Stimulated activated CD8-positive, alpha-beta memory T cell treated with anti-CD3 and anti-CD28 coated beads, Interleukin-15, amount 100 ng/mL, for 1 hour (primary cell): ENCODE measurements around the gene BLMH.
"Not testable (repeated sequence)": the region's sequence is repeated elsewhere in the genome, so short reads cannot be mapped to it uniquely, and the experiment has no call there.

Source experiments
- DNase-seq: peaks from one replicate; pipeline ENCODE4 v3.0.0-alpha.2; 2020; ENCODE audit warnings: low read depth

BLMH gene

DNA sequence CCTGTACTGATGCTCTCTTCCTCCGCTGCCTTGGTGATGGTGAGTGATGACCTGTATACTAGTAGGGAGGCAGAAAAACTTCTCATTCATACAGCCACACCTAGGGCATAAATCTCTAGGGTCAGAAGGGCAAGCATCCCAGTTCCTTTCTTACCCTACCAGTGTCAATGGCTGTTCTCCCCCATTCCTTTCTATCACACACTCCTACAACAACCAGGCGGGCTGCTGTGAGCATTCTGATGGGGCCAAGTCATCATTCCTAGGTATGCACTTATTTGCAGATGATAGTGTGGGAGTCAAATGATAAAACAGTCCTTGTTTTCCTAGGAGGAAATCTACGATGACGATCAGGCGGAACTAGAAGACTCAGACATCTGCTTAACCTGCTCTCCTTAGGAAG lies 42.3 kb downstream of the BLMH start:
- no peak for DNase-seq

DNA sequence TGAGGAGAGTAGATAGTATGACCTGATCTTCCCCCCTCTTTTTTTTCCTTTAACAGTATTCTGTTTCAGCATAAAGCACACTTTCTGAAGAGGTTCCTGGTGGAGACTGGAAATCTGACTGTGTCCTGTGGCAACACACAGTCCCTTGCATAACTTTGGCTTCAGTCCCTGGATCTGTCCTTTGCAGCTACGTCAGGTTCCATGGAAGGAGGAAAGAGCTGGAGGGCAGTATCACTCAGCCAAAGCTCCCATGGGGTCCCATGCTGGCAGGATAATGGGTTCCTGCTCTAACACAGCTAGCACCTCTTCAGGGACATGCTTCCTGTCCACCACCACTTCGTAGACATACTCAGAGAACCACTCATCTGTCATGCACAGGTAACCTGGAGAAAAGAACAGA lies 43.0 kb downstream of the BLMH start:
- DNase-seq, result no peak

DNA sequence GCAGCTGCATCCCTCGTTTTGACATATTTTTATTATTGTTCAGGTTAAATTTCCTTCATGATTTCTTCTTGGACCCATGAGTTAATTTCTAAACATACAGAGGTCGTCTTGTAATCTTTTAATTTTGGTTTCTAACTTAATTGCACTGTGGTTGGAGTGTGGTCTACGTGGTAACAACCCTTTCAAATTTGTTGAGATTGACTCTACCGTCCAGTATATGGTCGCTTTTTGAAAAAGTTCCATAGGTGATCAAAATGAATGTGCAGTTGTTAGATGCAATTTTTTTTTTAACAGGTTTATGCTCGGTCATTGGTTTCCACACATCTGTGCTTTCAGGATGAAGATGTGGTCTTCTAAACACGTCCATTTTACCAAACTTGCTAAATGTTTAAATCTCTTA lies 45.3 kb downstream of the BLMH start:
- DNase-seq, result no peak

DNA sequence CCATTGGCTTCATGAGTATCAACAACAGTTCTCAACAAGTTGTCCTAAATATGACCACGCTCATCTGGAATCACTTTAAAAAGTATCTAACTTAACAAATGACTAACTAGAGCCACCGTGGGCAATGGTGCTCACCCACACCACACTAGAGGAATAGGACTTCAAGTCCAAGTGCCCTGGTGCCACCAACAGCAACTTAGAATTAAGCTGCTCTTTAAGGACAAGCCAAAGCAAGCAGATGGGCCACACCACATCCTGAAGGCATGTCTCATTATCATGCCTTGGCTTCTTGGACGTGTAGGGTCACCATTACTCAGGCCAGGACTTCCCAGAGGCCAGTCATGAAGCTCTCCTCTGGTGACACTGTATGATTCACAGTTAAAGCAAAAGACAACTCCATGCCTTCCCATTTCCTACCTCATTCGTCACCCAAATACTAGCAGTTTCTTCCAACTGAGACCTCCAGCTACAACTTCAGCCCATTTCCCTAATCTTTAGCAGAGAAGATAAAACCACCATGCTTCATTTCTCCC lies 46.8 kb downstream of the BLMH start:
- DNase-seq, result no peak

DNA sequence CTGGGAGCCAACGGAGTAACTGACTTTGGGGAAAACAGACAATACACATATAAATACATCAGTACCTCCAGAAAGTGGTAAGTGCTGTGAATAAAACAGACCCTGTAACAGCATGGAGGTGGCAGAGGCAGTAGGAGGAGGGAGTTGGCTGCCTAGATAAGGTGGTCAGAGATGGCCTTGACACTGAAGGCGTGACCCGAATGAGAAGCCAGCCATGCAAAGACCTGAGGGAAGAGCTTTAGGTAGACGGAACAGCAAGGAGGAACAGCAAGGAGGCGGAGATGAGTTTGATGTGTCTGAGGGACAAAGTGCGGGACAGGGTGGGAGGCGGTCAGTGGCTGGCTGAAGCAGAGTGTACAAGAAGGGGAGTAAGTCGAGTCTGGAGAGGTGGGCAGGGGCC lies 48.2 kb downstream of the BLMH start:
- DNase-seq, result no peak

DNA sequence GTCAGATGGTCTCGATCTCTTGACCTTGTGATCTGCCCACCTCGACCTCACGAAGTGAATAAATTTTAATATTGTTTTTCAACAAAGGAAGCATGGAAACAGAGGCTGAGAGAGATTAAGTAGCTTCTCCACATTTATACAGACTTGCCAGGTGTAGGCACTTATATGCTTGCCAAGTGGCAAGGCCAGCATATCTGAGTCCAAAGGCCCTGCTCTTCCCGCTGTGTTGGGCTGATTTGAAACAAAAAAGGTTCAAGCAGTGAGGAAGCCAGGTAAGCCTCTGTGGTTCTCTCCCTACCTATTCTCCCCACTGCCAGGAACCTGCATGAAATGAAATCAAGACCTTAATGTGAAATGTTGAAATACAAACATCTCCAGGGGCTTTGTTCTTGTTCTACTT lies 48.7 kb downstream of the BLMH start:
- no peak for DNase-seq

DNA sequence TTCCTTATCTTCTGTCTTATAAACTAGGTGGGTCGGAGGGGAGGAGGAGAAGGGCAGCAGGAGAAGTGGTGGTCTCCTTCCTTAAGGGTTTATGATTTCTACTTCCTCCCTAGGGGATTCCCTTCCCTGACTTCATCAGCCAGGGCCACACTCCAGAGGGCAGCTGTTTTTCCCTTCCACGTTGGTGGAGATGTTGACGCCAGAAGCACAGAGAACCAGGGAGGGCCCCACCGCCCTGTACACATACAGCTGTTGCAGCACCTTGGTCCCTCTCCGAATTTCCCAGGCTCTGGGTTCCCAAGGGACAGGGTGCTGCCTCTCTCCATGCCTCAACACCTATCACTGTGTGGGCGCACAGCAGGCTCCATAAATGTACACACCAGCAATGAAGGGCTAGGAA lies 50.7 kb downstream of the BLMH start:
- DNase-seq, result no peak

DNA sequence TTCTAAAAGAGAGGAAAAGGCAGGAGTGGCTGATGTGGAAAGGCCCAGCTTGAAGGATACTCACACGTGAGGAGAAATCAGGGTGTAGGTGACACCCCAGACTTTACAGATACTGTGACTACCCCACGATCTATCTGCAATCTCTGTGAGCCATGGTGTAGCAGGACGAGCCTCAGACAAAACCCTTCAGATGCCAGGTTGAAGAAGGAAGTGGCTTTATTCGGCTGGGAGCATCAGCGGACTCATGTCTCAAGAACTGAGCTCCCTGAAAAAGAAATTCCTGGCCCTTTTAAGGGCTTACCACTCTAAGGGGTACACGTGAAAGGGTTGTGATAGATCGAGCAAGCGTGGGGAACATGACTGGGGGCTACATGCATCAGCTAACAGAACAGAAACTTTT lies 51.6 kb downstream of the BLMH start:
- no peak for DNase-seq

DNA sequence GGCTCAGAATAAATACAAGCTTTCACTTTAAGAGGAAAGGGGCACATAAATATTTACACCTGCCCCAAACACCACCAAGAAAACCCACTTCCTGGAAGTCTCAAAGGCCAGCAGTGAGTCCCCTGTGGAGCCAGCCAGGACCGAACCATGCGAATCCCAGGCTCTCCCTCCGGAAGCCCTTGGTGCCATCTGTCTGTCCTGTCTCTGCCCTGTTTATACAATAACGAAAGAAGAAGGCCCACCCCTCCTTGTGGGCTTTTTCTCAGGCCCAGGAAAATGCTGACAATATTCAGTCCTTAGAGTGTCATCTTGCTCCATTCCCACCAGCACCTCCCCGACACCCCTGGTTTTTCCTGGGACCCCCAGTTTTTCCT lies 52.7 kb downstream of the BLMH start:
- no peak for DNase-seq

DNA sequence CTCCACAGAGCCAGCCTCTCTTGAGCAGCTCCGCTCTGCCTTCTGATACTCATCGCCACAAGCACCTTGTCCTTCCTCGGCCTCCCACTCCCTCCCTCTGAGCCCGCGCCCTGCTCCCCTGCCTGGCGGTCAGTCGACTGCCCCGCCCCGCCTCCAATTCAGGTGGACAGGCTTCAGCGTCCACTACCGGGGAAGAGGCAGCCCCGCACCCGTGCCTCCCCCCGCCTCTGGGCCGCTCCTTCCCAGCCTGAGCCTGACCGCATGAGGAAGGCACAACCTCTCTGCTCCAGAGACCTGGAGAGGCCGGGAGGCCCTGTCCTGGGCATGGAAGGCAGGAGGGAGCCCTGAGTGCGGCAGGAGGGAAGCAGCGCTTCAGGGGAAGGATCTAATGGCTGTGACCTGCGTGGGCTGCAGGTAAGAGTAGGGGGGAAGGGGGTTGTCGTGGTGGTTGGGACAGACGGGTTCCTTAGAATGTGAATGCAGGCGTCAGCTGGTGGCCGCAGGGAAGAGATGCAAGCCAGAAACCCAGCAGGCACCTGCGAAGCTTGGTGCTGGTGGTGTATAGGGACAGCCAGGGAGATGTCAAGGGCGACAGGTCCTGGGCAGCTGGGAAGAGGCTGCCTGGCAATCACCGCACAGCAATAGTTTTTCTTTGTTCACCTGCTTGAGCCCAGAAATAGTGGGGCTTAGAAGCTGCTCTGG lies 53.2 kb downstream of the BLMH start:
- DNase-seq, result no peak

DNA sequence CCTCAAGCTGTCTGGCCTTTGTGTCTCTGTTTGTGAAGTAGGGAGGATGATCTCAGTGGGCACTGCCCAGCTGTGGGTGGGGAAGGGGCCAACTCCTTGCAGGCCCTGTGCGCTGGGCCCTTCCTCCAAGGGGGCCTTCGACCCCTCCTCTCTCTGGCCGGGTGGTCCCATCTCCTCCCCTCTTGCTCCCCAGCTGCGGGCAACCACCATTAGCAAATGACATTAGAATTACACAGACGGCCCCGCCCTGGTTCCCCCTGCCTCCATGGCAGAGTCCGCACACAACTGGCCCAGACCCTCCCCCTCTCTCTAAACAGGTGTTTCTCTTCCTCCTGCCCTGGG lies 53.8 kb downstream of the BLMH start:
- DNase-seq, result no peak

DNA sequence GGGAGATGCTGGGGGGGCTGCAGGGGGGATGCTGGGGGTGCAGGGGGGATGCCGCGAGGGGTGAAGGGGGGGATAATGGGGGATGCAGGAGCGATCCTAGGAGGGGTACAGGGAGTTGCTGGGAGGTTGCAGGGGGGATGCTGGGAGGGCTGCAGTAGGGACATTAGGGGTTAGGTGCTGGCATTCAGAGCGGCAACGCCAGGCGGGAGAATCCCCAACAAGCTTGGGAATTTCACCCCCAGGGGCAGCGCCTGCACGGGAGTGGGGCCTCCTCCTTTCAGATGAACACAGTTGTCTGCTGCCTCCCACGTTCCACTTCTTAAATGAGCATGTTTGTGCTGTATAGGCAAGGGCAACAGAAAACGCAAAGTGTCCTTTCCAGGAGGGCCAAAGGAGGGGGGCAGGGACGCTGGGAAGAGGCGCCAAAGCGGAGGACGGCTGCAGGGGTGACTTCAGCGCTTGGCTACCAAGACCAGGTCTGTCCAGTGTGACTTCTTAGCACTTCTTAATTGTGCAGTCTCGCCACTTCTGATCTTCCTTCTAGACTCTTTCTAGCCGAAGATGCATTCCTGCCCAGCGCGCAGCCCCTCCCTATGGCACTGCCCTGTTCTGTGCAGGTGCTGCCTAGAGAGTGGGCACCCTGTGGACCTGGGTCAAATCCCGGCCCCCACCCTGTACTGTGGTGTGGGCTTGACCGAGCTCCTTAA lies 54.3 kb downstream of the BLMH start:
- no peak for DNase-seq

DNA sequence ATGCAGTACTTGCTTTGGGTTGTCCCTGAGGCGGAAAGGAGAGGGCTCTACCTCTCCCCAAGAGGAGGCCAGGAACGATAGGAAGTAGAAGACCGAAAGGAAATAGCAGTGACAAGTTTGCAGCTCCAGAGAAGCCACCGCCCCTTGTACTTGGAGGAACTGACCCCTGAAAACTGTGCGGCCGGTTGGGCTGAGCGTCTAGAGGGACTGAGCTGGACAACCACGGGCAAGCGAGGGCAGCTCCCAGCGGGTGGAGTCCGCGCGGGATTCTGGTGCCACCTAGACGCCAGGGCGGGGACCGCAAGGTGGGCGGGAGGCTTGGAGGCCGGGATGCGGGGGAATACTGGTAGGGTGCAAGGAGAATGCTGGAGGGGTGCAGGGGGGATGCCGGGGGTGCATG lies 55.0 kb downstream of the BLMH start:
- no peak for DNase-seq

DNA sequence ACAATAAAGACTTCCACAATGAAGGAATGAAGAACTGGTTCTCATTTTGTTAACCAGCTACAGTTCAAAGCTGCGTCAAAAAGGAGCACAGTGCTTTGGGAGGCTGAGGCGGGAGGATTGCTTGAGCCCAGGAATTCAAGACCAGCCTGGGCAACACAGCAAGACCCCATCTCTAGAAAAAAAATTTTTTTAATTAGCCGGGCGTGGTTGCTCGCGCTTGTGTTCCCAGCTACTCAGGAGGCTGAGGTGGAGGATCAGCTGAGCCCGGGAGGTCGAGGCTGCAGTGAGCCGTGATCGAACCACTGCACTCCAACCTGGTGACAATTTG lies 55.5 kb downstream of the BLMH start:
- no peak for DNase-seq

DNA sequence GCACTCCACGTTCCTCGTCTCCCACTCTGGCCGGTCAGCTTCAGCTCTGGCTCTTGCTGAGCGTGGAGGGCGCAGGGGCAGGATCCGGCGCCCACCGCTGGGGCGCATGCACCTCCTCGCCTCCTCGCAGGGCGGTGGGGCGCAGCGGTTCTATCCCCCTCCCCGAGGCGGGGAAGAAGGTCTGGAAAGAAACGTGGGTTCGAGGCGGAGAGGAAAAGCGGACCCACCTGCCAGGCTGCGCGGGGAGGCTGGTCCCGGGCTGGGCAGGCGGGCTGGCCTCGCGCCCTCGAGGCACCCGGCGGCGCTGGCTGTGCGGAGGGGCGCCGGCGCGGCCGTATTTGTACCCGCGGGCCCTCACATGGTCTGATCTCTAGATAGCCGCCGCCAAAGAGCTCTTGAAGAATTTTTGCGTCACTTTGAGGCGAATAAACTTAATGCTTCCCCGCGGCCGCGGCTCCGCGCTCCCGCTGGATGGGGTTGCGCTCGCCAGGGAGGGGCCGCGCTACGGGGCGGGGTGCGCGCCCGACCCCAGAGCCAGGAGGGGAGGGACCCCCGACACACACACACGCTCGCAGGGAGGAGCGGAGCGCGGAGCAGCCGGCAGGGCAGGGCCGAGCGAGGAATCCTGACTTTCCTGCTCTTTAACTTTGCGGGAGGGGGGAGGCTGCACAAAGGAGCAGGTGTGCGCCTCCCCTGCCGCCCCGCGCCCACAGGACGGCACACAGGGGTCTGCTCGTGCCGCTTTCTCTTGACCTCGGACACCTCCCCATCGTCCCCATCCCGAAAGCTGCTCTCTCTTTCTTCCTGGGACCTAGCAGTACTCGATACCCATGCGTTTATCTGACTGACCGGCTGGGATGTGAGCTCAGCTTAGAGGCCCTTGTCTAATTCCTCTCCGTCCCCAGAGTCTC lies 56.1 kb downstream of the BLMH start, which contains the start of gene SLC6A4:
Gene SLC6A4, minus strand, starts transcription at position 312 of the 911 bp plus-strand sequence. CDS start 13,739 bp downstream, outside the sequence.
- no peak for DNase-seq

DNA sequence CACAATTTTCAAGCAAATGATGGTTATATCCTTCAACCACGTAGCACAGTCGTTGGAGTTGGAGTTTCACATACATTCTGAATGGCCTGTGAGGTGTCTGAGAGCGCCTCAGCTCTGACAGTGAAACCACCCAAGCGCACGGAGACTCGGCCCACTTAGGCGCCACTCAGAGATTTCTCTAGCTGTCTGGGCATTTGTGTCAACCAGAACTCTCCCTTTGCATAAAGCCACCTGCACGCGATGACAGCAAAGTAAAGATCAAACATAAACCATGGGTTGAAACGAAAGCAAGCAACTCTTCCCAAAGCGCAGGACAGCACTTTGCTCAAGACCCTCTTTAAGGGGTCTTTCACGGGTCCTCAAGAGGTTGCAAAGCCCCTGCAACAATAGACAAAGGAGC lies 56.8 kb downstream of the BLMH start:
- no peak for DNase-seq

DNA sequence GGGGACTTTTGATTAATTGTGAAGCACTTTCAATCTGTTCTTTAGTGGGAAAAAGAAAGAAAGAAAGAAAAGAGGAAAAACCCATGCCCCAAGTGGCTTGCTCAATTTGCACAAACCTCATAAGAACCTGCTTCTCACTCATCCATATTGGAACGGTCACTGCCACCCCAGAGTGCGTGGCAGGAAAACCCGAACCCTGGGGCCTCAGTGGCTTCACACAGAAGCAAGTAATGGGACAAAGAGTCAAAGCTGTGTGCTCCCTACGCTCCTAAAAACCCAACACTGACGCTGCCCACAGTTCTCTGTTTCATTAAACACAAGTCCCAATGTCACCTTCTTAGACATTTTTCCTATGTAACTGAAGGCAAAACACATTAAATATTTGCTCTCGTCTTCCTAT lies 57.4 kb downstream of the BLMH start:
- no peak for DNase-seq

DNA sequence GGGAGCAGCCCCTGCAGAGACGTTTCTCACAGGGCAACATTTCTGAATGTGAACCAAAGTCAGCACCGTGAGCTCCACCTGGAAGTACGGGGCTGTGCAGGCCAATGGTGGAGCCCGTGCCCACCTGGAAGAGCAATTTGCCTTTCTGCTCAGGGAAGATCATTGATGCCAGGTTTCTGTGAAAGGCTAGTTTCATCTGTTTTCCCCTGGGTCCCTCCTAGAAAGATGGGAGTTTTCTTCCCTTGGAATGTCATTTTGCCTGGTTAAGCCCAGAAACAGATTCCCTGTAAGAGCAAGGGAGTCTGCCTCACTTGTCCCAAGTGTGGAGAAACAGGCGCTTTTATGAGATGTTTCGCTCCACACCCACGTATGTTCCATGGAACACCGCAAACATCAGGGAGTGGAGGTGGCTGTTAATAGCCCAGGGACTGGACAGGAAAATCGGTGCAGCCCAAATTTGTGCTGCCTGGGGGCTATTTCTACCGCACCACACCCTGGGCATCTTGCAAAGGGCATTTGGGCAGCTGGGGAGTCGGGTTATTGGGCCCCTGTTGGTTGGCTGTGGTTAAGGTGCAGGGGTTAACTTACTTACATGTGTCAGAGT lies 58.8 kb downstream of the BLMH start:
- DNase-seq, result no peak

DNA sequence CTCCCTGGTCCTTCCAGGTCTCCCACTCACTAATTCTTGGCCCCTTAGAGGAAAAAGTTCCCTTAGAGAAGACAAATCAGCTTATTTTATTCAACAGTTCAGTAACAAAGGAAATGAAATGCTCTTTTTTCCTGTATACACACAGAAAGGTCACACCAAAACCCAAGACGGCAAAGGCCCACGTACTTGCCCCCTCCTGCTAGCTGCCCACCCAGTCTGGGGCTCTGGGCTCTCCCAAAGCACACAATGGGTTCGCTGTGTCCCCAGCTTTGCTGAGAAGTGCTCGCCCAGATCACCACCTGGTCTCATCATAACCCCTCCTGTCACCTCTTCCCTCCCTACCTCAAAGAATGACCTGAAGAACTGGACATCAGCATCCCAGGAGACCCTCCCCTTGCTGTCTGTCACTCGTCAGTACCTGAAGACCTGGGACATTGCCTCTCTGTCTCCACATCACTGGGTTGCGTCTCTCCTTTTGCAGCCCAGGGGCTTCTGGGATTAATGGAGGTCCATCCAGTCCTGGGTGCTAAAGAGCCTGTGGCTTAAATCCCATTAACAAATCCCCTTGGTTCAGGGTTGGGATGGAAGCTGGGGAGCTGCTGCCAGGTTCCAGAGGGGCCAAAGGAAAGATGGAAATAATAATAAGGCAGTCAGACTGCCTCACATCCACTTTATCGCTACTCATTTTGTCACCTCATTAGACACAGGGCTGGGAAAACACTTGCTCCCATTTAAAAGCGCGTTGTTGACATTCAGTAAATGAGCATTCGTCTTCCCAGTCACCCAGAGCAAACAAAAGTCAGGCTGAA lies 59.5 kb downstream of the BLMH start:
- DNase-seq, result no peak

DNA sequence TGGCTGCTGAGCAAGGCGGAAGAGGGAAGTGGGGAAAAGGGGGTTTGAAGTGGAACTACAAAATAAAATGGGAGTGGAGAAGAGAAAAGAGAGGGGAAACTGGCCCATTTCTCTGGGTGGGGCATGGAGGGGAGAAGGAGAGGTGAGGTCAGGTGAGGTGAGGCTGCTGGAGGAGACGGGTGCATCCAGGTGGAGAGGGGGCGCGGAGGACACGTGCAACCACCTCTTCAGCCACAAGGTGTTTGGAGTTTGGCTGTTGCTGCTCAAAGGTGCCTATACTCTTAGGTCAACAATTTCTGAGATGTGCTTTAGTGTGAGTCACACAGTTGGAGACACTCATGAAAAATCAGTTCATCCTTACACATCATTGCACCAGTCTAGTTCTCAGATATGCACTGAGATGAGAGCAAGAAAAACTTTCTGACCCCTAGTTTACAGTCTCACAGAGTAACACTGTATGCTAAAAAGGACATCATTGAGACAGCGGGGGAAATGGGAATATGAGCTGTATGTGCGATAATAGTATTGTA lies 61.1 kb downstream of the BLMH start:
- DNase-seq, result no peak

DNA sequence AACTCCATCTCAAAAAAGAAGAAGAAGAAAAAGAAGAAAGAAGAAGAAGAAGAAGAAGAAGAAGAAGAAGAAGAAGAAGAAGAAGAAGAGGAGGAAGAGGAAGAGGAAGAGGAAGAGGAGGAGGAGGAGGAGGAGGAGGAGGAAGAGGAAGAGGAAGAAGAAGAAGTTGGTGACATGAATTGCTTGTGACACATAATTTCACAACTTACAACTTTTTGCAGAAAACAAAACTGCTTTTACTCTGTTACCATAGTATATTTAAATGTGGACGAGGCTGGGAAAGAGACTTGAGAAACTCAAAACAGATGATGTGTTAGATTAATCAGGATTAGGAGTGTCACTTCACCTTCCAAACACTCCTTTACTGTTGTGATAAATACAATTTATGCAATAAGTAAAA lies 61.7 kb downstream of the BLMH start:
- not testable (repeated sequence) for DNase-seq
